Muscle layer of duodenum (tissue), 2 donors: Measurements from ENCODE around the gene CPXM2.
A peak's percentile ranks its signal among the peaks of the same experiment; 100 is the strongest.

Source experiments
- H3K27ac ChIP-seq: one replicate; pipeline ENCODE4 v1.7.0; 2013; ENCODE audit warnings: mild to moderate bottlenecking, low read length
- H3K27me3 ChIP-seq: one replicate; pipeline ENCODE4 v1.7.0; 2013; ENCODE audit warnings: low read depth, mild to moderate bottlenecking, control low read depth, low read length
- H3K36me3 ChIP-seq, 2 donors: one replicate each; pipeline ENCODE4 v1.7.0; 2013; ENCODE audit warnings: low read length in 2 of 2, control low read depth in 1 of 2, mild to moderate bottlenecking in 1 of 2; ENCODE audit not compliant: insufficient read depth in 2 of 2, control insufficient read depth in 1 of 2
- H3K4me1 ChIP-seq, 2 donors: one replicate each; pipeline ENCODE4 v1.7.0; 2013; ENCODE audit warnings: low read length in 2 of 2, mild to moderate bottlenecking in 2 of 2, control low read depth in 1 of 2, moderate library complexity in 1 of 2; ENCODE audit not compliant: insufficient read depth in 2 of 2, control insufficient read depth in 1 of 2
- H3K4me3 ChIP-seq, 2 donors: one replicate each; pipeline ENCODE4 v1.7.0; 2013; ENCODE audit warnings: low read length in 2 of 2, low read depth in 1 of 2, mild to moderate bottlenecking in 1 of 2
- H3K9me3 ChIP-seq, 2 donors: one replicate each; pipeline ENCODE4 v1.7.0; 2013; ENCODE audit warnings: low read length in 2 of 2, control low read depth in 1 of 2, mild to moderate bottlenecking in 1 of 2; ENCODE audit not compliant: control insufficient read depth in 1 of 2
- donor health status: healthy.

Gene CPXM2

GRCh38 chr10:123842692-123843385, 48.8 kb downstream of the CPXM2 start:
- H3K9me3 ChIP-seq: no peaks in the 10 kb centered on the region
- no peak overlapping the region for H3K4me3 ChIP-seq
- no peaks in the 10 kb centered on the region for H3K36me3 ChIP-seq
- peaks cover 0 to 6% of the 10 kb centered on the region in 2 donors for H3K4me1 ChIP-seq
- no peaks in the 10 kb centered on the region for H3K27me3 ChIP-seq
- H3K27ac ChIP-seq: peak overlapping the region; percentile 19

GRCh38 chr10:123841560-123841959, 50.0 kb downstream of the CPXM2 start:
- Histone ChIP-seq H3K27ac (no peak overlapping the region), H3K9me3 (no peaks in the 10 kb centered on the region), H3K4me1 (peaks cover 0 to 14% of the 10 kb centered on the region in 2 donors), H3K4me3 (no peak overlapping the region), H3K27me3 (no peaks in the 10 kb centered on the region), H3K36me3 (no peaks in the 10 kb centered on the region)

- Histone ChIP-seq H3K27me3 (no peaks in the 10 kb centered on the region), H3K27ac (no peak overlapping the region), H3K36me3 (no peaks in the 10 kb centered on the region), H3K4me3 (no peak overlapping the region), H3K4me1 (peaks cover 0 to 18% of the 10 kb centered on the region in 2 donors), H3K9me3 (no peaks in the 10 kb centered on the region)
Observed at GRCh38 chr10:123841115-123841514, 50.5 kb downstream of the CPXM2 start.

- Histone ChIP-seq H3K4me3 (no peak overlapping the region), H3K27me3 (no peaks in the 10 kb centered on the region), H3K36me3 (no peaks in the 10 kb centered on the region), H3K4me1 (peaks cover 0 to 22% of the 10 kb centered on the region in 2 donors), H3K27ac (no peak overlapping the region), H3K9me3 (no peaks in the 10 kb centered on the region)
Observed at GRCh38 chr10:123840714-123841113, 50.9 kb downstream of the CPXM2 start.

GRCh38 chr10:123838596-123839310, 52.9 kb downstream of the CPXM2 start:
- H3K4me1 ChIP-seq: peaks cover 0 to 30% of the 10 kb centered on the region in 2 donors
- no peaks in the 10 kb centered on the region for H3K27me3 ChIP-seq
- no peak overlapping the region for H3K4me3 ChIP-seq
- H3K36me3 ChIP-seq: no peaks in the 10 kb centered on the region
- no peak overlapping the region for H3K27ac ChIP-seq
- no peaks in the 10 kb centered on the region for H3K9me3 ChIP-seq

GRCh38 chr10:123837756-123838155, 53.9 kb downstream of the CPXM2 start:
- Histone ChIP-seq H3K4me1 (peaks cover 0 to 30% of the 10 kb centered on the region in 2 donors), H3K27me3 (no peaks in the 10 kb centered on the region), H3K27ac (no peak overlapping the region)

GRCh38 chr10:123836418-123837145, 55.0 kb downstream of the CPXM2 start:
- H3K9me3 ChIP-seq: no peaks in the 10 kb centered on the region
- H3K27ac ChIP-seq: no peak overlapping the region
- peaks cover 0 to 30% of the 10 kb centered on the region in 2 donors for H3K4me1 ChIP-seq
- no peaks in the 10 kb centered on the region for H3K27me3 ChIP-seq
- H3K4me3 ChIP-seq: no peak overlapping the region
- H3K36me3 ChIP-seq: no peaks in the 10 kb centered on the region

More at GRCh38 chr10:123837756-123838155, 53.9 kb downstream of the CPXM2 start:
- no peaks in the 10 kb centered on the region for H3K36me3 ChIP-seq
- H3K9me3 ChIP-seq: no peaks in the 10 kb centered on the region
- no peak overlapping the region for H3K4me3 ChIP-seq

GRCh38 chr10:123835575-123835974, 56.0 kb downstream of the CPXM2 start:
- Histone ChIP-seq H3K36me3 (no peaks in the 10 kb centered on the region), H3K4me1 (peaks cover 0 to 30% of the 10 kb centered on the region in 2 donors), H3K27ac (no peak overlapping the region), H3K27me3 (no peaks in the 10 kb centered on the region), H3K9me3 (no peaks in the 10 kb centered on the region), H3K4me3 (no peak overlapping the region)

GRCh38 chr10:123833170-123833850, 58.3 kb downstream of the CPXM2 start:
- Histone ChIP-seq H3K27ac (no peak overlapping the region), H3K36me3 (no peaks in the 10 kb centered on the region), H3K4me3 (no peak overlapping the region), H3K9me3 (no peaks in the 10 kb centered on the region), H3K4me1 (peaks cover 0 to 30% of the 10 kb centered on the region in 2 donors), H3K27me3 (no peaks in the 10 kb centered on the region)

GRCh38 chr10:123831259-123831658, 60.3 kb downstream of the CPXM2 start:
- peaks cover 0 to 19% of the 10 kb centered on the region in 2 donors for H3K4me1 ChIP-seq
- no peak overlapping the region for H3K27ac ChIP-seq
- no peaks in the 10 kb centered on the region for H3K27me3 ChIP-seq
- no peaks in the 10 kb centered on the region for H3K36me3 ChIP-seq
- no peak overlapping the region for H3K4me3 ChIP-seq
- H3K9me3 ChIP-seq: no peaks in the 10 kb centered on the region

- H3K4me3 ChIP-seq: no peak overlapping the region
- no peaks in the 10 kb centered on the region for H3K27me3 ChIP-seq
- no peaks in the 10 kb centered on the region for H3K36me3 ChIP-seq
- no peaks in the 10 kb centered on the region for H3K9me3 ChIP-seq
- H3K27ac ChIP-seq: no peak overlapping the region
- peaks cover 0 to 7% of the 10 kb centered on the region in 2 donors for H3K4me1 ChIP-seq
Observed at GRCh38 chr10:123821136-123821535, 70.5 kb downstream of the CPXM2 start.
